ENCODE data around the gene ANOS1.
"Not testable (repeated sequence)": the region's sequence is repeated elsewhere in the genome, so short reads cannot be mapped to it uniquely, and the experiment has no call there.

ANOS1 gene

GRCh38 chrX:8607326-8607725 lies 124.6 kb downstream of the ANOS1 start:
- DNase-seq (ENCODE audit: low read depth): no peak

GRCh38 chrX:8604131-8604530 lies 127.8 kb downstream of the ANOS1 start:
- DNase-seq (ENCODE audit: low read depth): no peak

- DNase-seq (ENCODE audit: low read depth): no peak
Measured at GRCh38 chrX:8591501-8591900, 140.4 kb downstream of the ANOS1 start.

GRCh38 chrX:8586953-8587352 lies 145.0 kb downstream of the ANOS1 start:
- DNase-seq (ENCODE audit: low read depth): no peak

- no peak for DNase-seq (ENCODE audit: low read depth)
Measured at GRCh38 chrX:8579602-8580001, 152.3 kb downstream of the ANOS1 start.

- DNase-seq (ENCODE audit: low read depth): no peak
Measured at GRCh38 chrX:8576821-8577220, 155.1 kb downstream of the ANOS1 start.

- DNase-seq (ENCODE audit: low read depth): no peak
Measured at GRCh38 chrX:8565729-8566128, 166.2 kb downstream of the ANOS1 start.

GRCh38 chrX:8548446-8548845 lies 183.5 kb downstream of the ANOS1 start:
- no peak for DNase-seq (ENCODE audit: low read depth)

- DNase-seq (ENCODE audit: low read depth): no peak
Measured at GRCh38 chrX:8546715-8547114, 185.2 kb downstream of the ANOS1 start.

- DNase-seq (ENCODE audit: low read depth): no peak
Measured at GRCh38 chrX:8520791-8521190, 211.1 kb downstream of the ANOS1 start.

GRCh38 chrX:8520178-8520577 lies 211.8 kb downstream of the ANOS1 start:
- DNase-seq (ENCODE audit: low read depth): no peak

- DNase-seq (ENCODE audit: low read depth): no peak
Measured at GRCh38 chrX:8504451-8504850, 227.5 kb downstream of the ANOS1 start.

GRCh38 chrX:8502101-8502500 lies 229.8 kb downstream of the ANOS1 start:
- DNase-seq (ENCODE audit: low read depth): not testable (repeated sequence)

- no peak for DNase-seq (ENCODE audit: low read depth)
Measured at GRCh38 chrX:8500203-8500602, 231.7 kb downstream of the ANOS1 start.

- DNase-seq (ENCODE audit: low read depth): not testable (repeated sequence)
Measured at GRCh38 chrX:8495036-8495435, 236.9 kb downstream of the ANOS1 start.

GRCh38 chrX:8484360-8484949 lies 247.5 kb downstream of the ANOS1 start:
- DNase-seq (ENCODE audit: low read depth): no peak
